GM19397 (cell line): ENCODE measurements around the gene CDK14.

Experiments
- ATAC-seq: cut with Tn5 transposase; IDR thresholded peaks from one replicate; pipeline ENCODE4 v1.9.1; 2021; ENCODE audit warnings: mild to moderate bottlenecking, moderate library complexity; ENCODE audit not compliant: unreplicated experiment

Gene CDK14

DNA sequence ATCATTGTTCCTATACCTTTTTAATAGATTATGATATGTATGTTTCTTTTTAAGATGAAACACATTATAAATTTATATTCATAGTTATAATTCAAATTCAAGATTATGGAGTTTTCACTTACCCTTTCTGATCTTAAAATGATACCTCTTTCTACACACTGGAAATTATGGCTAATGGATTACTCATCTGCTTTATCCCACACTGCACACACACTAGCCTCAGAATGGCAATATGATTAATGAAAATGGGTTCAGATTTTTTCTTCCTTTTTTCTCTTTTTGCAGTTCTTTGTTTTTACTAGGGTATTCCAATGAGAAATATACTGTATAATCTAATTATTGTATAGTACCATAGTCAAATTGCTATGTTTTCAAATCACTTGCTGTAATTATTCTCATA, 585.8 kb downstream of the CDK14 start:
- no peak for ATAC-seq

DNA sequence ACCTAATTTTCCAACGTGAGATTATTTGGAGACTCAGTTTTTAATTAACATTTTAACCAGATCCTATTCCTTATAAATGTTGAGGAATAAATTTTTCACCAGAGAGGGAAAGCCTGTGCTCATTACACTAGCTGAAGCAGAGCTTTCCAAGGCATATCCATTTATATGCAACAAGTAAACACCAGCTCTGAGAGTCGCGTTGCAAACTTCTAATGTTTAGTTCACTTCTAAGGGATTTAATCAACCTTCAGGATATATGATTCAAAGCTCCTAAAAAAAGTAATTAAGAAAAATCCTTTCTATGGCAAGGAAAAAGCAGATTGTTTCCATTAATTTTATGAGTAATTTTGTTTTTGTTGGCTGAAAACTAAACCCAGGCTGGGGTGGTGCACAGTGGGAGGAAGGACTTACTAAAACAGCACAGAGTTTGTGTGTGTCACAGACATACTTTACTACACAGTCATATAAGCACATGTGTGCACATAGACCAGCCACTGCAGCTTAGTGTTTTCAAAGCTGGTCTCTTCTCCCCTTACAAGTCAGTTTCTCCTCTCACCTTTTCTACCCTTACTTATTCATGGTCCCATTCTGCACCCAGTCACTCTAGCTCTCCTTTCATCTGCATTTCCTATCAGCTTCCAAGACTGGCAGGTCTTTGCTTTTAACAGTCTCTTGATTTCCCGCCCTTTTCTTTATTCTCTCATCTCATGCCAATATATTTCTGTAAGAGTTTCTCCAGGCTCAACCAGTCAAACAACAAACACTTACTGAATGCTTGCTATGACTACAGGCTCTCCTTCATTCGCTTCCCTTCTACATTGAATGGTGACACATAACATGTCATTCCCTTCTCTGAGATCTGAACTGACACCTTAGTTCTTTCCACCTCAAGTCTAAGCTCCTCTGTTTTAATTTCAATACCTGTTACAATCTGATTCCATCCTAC, 587.0 kb downstream of the CDK14 start:
- no peak for ATAC-seq

DNA sequence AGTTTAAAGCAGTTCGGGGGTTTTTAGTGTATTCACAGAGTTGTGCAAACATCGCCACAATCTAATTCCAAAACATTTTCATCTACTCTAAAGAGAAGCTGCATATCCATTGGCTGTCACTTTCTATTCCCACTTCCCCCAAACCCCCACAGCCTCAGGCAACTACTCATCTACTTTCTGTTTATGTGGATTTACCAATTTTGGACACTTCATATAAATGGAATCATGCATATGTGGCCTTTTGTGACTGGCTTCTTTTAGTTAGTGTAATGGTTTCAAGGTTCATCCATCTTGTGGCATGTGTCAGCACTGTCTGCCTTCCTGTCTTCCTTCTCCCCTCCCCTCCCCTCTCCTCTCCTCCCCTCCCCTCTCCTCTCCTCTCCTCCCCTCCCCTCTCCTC, 589.6 kb downstream of the CDK14 start:
- ATAC-seq, result no peak

DNA sequence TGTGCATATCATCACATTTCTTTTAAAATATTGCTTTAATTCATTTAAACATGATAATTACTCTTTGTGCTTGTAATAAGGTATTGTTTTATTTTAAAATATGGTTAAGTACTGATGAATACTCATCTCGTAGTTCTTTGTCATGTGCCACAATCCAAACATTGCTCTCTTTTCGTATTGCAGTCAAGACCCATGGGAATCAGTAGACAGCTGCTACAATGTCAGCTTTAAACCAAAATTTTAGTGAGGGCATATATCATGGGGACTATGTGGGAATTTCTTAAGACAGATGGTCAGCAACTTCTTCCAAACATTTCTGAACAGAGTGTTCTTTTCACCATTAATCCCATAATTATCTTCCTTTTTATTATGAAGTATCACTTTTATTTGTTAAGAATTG, 590.9 kb downstream of the CDK14 start:
- ATAC-seq, result no peak

DNA sequence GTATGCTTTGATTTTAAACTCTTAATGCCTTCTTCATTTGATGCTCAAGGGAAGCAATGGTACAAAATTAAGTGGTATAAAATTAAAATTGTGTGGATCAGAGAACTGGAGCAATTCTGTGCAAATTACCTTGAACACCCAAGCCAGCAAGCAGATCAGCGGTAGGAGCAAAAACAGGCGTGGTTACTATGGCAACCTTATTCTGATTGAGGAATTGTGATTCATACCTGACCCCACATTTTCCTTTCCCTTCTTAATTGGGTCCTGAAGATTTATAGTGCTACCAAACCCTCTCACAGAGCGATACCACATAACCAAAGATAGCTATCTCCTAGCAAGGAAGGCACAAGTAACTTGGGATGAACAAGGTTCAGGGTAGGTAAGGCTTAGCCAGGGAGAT, 595.6 kb downstream of the CDK14 start:
- ATAC-seq, result no peak

DNA sequence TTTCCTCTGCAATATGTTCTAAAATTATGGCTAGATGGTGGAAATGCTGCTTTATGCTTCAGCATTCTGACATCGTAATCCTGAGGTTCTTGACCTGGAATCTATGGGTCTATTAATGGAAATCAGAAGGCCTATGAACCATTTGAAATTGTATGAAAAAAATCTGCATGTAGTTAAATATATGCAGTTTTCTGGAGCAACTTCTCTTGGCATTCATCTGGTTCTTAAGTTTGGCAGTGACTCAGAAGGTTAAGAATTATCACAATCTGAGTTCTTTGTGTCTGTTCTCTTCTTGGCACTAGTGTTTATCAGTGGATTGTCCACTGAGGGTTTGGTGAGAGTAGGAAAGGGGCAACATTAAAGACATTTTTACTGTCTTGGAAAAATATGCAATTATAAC, 597.0 kb downstream of the CDK14 start:
- no peak for ATAC-seq

DNA sequence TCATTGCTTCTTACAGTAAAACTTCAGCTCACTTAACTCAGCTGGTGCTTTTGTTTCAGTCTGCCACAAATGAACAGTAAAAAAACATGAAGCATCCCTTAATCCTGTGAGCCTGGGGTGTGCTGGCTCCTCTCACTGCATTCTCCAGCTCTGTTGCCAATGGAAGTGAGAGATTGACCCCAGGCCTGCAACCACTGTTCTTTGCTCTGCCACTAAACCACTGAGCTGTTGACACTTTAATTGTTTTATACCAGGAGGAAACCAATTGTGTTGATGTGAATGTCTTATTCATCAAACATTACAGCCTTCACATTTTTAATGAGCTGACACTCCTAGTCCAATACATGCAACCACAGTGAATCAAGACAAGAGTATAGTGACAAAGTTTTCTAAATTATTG, 598.7 kb downstream of the CDK14 start:
- no peak for ATAC-seq

DNA sequence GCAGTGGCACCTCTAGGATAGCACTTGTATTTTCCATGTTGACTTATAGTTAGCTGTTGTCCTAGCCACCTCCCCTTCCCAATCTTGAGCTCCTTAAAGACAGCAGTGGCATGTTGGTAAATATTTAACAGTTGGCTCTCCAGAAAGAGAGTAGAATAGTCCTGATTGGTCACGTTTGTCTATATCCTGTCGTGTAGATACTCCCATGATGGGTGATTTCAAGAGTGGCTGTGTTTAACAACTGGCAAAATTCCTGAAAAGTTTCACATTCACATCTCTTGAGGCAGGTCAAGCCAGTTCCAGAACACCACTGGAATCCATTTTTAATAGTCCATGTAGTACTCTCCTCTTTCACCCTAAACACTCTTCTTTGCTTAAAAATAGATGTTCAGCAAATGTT, 599.9 kb downstream of the CDK14 start:
- ATAC-seq, result no peak

DNA sequence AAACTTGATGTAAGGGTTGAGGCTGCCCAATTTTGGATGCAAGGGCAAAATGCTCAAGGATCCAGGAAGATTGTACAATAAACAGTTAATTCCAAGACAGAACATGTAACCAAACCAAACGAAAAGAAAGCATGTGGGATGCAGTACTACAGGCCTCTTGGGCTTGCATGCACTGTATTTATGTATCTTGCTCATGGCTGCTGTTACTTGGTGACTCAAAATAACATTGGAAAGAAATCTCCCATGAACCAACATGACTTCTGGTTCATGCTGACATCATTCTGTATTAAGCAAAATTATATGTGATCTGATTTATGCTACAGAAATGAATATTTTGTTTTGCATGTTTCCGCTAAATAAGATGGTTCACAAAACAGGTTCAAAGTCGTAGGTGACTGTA, 602.2 kb downstream of the CDK14 start:
- no peak for ATAC-seq

DNA sequence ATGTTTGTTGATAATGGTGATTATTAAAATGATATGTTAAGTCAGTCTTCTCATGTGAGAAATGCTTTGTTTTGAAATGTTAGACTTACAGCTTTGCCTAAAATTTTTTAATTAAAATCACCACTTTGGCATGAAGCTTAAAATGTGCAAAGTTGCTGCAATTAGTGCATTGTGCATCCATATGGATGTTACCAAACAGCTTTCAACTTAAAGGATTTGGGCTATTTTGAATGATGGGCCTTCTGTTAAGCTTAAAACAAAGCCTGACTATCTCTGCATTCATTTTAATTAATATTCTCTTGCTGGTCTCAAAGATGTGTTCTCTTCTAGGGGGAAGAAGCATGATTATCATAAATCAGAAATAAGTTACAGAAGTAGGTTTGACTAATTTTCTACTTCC, 603.5 kb downstream of the CDK14 start:
- ATAC-seq, result no peak

DNA sequence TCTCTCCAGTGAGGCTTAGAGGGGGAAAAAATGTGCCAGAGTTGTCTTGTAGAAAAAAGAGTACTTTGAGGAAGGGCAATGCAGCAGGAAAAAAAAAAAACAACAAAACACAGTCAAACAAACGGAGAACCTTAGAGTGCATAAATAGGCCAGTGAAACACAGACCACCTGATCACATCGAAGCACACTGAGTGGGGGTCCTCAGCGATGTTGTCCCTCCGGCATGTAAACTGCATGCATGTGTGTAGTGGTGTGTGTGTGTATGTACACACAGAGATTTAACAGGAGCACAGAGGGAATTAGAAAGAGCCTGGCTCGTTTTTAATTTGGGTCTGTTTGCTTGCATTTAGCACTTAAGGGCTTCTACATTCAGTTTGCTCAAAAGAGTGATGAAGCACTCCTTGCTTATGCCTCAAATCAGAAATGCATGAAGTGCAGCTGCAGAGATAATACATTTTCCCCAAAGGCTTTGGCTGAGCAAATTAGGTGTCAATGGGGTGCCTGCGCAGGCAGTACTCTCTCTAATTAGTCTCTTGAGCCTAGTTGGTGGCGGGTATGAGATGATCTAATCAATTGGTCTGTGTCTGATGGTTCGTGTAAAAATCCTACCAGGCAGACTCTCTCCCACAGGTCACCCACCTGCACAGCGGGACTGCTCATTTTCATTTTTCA, 605.5 kb downstream of the CDK14 start:
- no peak for ATAC-seq

DNA sequence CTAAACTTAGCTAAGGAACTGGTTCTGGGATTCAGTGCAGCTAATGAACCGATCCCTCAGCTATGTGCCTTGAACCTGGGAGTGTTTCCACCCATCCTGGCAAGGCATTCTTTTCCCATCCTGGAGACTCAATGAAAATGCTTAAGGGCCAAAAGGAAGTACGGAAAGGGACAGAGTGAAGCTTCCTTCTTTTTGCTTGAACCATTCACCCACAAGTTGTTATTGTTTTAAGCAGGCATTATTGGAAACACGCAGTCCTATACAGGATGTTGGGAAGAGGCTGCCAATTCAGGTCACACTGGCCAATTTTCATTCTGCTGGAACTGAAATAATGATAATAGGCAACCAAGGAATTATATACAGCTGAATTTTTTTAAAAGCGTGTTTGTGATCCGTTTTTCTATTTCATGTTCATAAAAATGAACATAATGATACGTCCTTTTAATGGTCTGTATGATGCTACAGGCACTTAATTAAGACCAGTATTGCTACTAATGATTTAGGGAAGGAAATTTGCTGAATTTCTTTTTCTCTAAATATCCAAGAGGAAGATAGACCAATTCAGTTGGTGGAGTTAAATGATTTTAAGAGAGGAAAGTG, 610.3 kb downstream of the CDK14 start:
- no peak for ATAC-seq

DNA sequence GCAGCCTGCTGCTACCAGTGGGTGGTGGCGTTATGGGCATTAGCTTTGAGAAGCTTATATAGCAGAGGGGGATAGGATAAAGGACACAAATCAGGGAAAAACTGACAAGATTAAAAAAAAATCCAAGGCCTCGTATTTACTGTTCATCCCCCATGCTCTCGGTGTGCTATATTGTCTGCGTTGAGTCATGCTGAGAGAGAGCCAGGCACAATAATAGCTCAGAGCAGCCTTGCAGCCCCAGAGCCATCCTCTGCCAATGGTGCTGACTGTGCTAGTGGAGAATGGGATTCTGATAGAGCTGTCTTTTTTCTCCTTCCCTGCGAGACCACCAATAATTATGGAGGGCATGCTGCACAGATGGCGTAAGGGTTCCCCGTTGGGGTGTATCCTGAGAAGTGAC, 616.5 kb downstream of the CDK14 start:
- no peak for ATAC-seq

DNA sequence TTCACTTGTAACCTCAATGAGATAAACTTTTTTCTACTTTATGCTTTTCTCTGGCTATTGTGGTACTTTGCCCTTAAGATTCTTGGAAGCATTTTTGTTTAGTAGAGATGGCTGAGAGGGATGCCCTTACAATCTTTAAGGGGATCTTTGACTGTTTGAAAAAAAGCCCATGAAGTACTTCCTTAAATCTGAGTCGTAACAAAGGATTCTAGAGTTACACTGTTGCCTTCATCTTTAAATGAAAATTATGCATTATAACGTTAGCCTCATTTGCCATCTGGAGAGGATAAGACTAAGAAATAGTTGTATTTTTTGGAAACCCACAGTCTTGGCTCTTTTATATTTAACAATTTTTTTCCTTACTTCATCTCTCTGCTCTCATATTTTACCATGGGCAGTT, 630.3 kb downstream of the CDK14 start:
- ATAC-seq, result no peak

DNA sequence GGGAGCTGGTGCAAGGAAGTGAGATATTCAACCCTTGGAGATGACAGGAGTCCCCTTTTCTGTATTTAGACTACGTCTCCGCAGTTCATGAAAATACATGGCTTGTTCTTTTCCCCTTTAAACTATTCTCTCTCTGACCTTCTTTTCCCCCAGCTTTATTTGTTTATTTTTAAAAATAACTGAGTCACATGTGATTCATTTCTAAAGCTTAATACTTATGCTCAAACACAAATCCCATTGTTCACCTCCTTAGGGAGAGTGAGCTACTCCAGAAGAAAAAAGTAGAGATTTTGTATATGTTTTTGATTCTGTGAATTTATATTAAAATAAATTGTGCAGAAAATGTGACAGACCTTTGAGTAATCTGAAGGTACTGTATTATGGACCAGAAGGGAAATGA, 632.2 kb downstream of the CDK14 start:
- no peak for ATAC-seq

DNA sequence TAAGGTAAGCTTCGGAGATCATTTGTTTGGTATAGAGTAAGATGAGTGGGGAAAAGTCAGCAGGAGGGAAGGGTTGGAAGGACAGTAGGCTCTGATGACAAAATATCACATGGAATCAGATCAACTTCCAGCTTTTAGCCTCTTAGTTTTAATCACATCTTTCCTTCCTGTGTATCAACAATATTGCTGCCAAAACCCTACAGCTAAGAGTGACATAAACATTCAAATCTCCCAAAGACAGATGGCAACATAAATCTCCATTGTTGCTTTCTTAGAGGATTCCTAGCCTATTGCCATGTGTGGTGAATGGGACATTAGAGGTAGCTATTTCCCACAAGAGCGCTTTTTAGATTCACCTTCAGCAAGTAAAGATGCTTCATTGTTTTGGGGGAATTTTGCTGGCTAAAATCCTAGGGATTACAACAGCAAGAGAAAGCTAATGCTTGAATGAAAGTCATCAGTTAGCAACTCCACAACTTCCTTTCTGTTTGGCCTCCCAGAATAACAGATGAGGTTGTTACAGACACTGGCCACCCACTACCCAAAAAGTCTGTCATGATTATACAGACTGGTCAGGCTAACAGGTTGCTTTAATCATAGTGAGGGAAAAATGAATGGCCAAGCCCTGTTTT, 632.9 kb downstream of the CDK14 start:
- no peak for ATAC-seq

DNA sequence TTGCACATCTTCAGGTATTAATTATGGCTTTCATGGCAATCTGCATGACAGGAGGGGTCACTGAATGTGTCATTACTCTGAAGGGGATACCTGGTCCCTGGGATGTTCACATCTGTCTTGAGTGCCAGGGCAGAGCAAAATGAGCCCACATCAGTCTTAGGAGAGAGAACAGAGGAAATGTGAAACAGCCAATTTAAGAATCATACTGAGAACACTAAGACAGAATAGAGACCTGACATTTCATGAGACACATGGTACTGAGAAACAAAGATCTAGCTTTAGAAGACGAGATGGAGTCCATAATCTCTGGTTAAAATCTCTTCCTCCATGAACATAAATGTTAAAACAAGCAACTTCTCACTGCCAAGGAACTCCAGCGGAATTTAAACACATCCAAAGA, 634.0 kb downstream of the CDK14 start:
- no peak for ATAC-seq

DNA sequence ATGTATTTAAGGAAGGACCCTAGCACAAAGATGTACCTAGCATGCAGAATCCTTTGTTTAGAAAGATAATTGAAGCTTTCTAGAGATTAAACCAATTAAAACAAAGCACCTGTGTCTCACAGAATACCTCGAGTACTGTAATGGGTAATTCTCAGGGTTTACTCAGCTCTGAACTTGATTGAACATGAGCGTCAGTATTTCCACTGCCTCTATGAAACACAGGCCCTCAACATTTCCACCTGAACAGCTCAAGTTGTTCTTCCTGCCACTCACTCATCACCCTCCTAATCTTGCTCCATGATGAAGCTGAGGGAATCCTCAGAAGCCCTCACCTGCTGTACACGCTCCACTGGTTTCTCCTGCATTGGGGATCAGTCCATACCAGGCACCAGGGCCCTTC, 634.4 kb downstream of the CDK14 start:
- no peak for ATAC-seq

DNA sequence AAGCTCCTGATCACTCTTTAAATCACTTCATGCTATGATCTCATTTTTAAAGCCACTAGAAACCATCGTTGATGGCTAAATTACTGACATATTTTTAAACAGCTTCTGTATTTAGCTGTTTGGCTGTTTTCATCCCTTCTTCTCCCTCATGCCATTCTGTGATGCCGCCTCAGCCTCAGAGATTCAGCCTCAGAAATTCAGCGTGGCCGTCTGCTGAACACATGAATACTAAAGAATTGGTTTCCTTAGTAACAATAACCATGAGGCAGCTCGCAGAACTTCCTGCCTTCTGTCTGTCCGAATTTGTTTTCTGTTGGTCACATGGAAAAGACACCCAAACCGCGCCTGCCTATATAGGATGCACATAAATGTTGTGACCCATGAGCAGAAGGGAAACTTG, 637.1 kb downstream of the CDK14 start:
- no peak for ATAC-seq

DNA sequence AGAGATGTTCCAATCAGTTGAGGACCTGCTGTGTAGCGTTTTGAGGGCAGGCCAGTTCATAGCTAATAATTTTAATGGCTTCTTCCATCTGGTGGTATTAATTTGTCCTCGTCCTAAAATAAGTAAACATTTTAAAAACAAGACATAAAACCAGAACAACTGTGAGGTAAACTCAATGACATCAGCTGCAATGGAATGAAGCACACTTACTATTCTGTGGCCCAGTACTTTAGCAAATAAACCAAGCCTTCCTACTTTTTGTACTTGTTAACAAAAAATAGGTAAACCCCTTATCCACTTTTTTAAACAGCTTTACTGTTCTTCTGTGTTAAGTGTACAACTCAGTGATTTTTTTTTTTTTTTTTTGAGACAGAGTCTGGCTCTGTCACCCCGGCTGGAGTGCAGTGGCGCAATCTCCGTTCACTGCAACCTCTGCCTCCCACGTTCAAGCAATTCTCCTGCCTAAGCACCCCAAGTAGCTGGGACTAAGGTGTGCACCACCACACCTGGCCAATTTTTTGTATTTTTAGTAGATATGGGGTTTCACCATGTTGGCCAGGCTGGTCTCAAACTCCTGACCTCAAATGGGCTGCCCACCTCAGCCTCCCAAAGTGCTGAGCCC, 639.2 kb downstream of the CDK14 start:
- ATAC-seq, result no peak

DNA sequence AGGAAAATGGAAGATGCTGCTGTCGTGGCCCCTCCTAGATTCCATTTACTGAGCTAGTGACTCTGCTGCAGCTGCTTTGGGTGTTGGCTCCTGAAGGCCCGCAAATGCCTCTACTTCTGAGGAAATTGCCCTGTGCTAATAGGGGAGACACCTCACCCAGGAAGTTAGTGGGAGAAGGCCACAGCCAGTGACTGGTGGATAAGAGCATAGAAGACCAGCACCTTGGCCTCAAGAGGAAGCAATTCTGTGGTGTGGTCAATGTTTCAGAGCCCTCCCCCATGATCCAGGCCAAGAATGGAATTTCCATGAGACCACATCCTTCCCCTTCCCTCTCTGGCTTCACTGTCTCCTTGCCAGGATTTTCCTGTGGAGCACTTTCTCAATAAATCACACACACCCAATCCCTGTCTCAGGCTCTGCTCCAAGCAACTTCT, 643.1 kb downstream of the CDK14 start:
- no peak for ATAC-seq
